ENCODE results near the gene PDE1C. TPM values are rescaled to one million over a fixed set of nuclear protein-coding genes. Genes with fewer than 3 reads are reported as not detected.
A peak's percentile ranks its signal among the peaks of the same experiment; 100 is the strongest.

PDE1C gene
- total and polyA plus RNA-seq, 2 experiments from 2014 or later: 23.5 to 33.8 TPM

- H4K20me1 ChIP-seq (ENCODE audit: insufficient read depth): no peaks in the 10 kb centered on the region
- in situ Hi-C loops (cut with MboI): no loop called here
- H3K79me2 ChIP-seq (ENCODE audit: insufficient read depth): 0 out of 2 replicates have a peak, but pooled peaks cover 13% of the 10 kb centered on the region
- H3K4me1 ChIP-seq (ENCODE audit: insufficient read depth): peaks cover 21% of the 10 kb centered on the region; the same call in 1 of the 2 replicates
- no peak overlapping the region for H3K4me3 ChIP-seq
- no peak for DNase-seq
- no peaks in the 10 kb centered on the region for H3K27me3 ChIP-seq (replicated peaks; ENCODE audit: insufficient read depth)
- WGBS, 2 experiments (ENCODE audit: low coverage in 1 of 2, low lambda C conversion rate in 2 of 2, missing lambda C conversion rate in 2 of 2): 17 to 21% methylated on average over 6 of the region's 6 CpGs
- H3K9ac ChIP-seq: no peak overlapping the region
- H3K27ac ChIP-seq: no peak overlapping the region
- no peaks in the 10 kb centered on the region for H3K36me3 ChIP-seq (ENCODE audit: low read depth)
- H2AFZ ChIP-seq: no peak overlapping the region
- H3K4me2 ChIP-seq (ENCODE audit: unreplicated experiment): no peak overlapping the region
- H3F3A ChIP-seq (ENCODE audit: insufficient read depth): peaks cover 5% of the 10 kb centered on the region; the same call in 1 of the 2 replicates
- H3K9me2 ChIP-seq (ENCODE audit: insufficient read depth): no peaks in the 10 kb centered on the region
- no peak for TF ChIP-seq EZH2 (IDR thresholded peaks at IDR 0.05; ENCODE audit: insufficient read depth, poor library complexity, severe bottlenecking)
- no peak for TF ChIP-seq EZH2phosphoT487 (IDR thresholded peaks at IDR 0.05; ENCODE audit: insufficient read depth, low read depth)
- H3K9me3 ChIP-seq (ENCODE audit: low read depth): no peaks in the 10 kb centered on the region
These were observed 88.3 kb downstream of the PDE1C start for GRCh38 chr7:31981874-31982390.

- Histone ChIP-seq H3K9ac (no peak overlapping the region), H3K9me3 (ENCODE audit: low read depth) (no peaks in the 10 kb centered on the region), H2AFZ (no peak overlapping the region), H4K20me1 (ENCODE audit: insufficient read depth) (no peaks in the 10 kb centered on the region), H3K9me2 (ENCODE audit: insufficient read depth) (no peaks in the 10 kb centered on the region), H3K4me3 (no peak overlapping the region), H3K36me3 (ENCODE audit: low read depth) (no peaks in the 10 kb centered on the region), H3K4me1 (ENCODE audit: insufficient read depth) (peaks cover 18% of the 10 kb centered on the region), H3K4me2 (ENCODE audit: unreplicated experiment) (no peak overlapping the region), H3K79me2 (ENCODE audit: insufficient read depth) (0 out of 2 replicates have a peak, but pooled peaks cover 12% of the 10 kb centered on the region), H3F3A (ENCODE audit: insufficient read depth) (no peaks in the 10 kb centered on the region), H3K27ac (no peak overlapping the region), H3K27me3 (replicated peaks; ENCODE audit: insufficient read depth) (no peaks in the 10 kb centered on the region)
- DNase-seq: no peak
- TF ChIP-seq EZH2 (IDR thresholded peaks at IDR 0.05; ENCODE audit: insufficient read depth, poor library complexity, severe bottlenecking): no peak
- TF ChIP-seq EZH2phosphoT487 (IDR thresholded peaks at IDR 0.05; ENCODE audit: insufficient read depth, low read depth): no peak
- WGBS, 2 experiments (ENCODE audit: low coverage in 1 of 2, low lambda C conversion rate in 2 of 2, missing lambda C conversion rate in 2 of 2): 36 to 42% methylated on average over 1 of the region's 1 CpG
- in situ Hi-C loops (cut with MboI): no loop called here
These were observed 90.4 kb downstream of the PDE1C start for GRCh38 chr7:31979690-31980330.

GRCh38 chr7:31975546-31975945 is 94.7 kb downstream of the PDE1C start:
- Histone ChIP-seq H3K9me2 (ENCODE audit: insufficient read depth) (no peaks in the 10 kb centered on the region), H3K27me3 (replicated peaks; ENCODE audit: insufficient read depth) (no peaks in the 10 kb centered on the region), H3K79me2 (ENCODE audit: insufficient read depth) (peaks cover 16% of the 10 kb centered on the region; the same call in 1 of the 2 replicates), H3K4me2 (ENCODE audit: unreplicated experiment) (peak overlapping the region; percentile 30), H3K27ac (no peak overlapping the region), H3K4me3 (0 out of 2 replicates have a peak overlapping the region, but pooled peaks have one; percentile 18), H4K20me1 (ENCODE audit: insufficient read depth) (no peaks in the 10 kb centered on the region), H3F3A (ENCODE audit: insufficient read depth) (0 out of 2 replicates have a peak, but pooled peaks cover 3% of the 10 kb centered on the region), H3K9ac (no peak overlapping the region), H3K9me3 (ENCODE audit: low read depth) (no peaks in the 10 kb centered on the region), H2AFZ (no peak overlapping the region), H3K4me1 (ENCODE audit: insufficient read depth) (peaks cover 6% of the 10 kb centered on the region), H3K36me3 (ENCODE audit: low read depth) (no peaks in the 10 kb centered on the region)
- in situ Hi-C loops (cut with MboI): no loop called here
- TF ChIP-seq EZH2phosphoT487 (IDR thresholded peaks at IDR 0.05; ENCODE audit: insufficient read depth, low read depth): no peak
- WGBS, 2 experiments (ENCODE audit: low coverage in 1 of 2, low lambda C conversion rate in 2 of 2, missing lambda C conversion rate in 2 of 2): 16 to 22% methylated on average over 5 of the region's 5 CpGs
- DNase-seq: no peak

- in situ Hi-C loops (cut with MboI): no loop called here
- H3K27ac ChIP-seq: no peak overlapping the region
These were observed 95.9 kb downstream of the PDE1C start for GRCh38 chr7:31974351-31974750.

More at GRCh38 chr7:31974351-31974750, 95.9 kb downstream of the PDE1C start:
- H4K20me1 ChIP-seq (ENCODE audit: insufficient read depth): no peaks in the 10 kb centered on the region
- no peaks in the 10 kb centered on the region for H3K9me3 ChIP-seq (ENCODE audit: low read depth)
- peaks cover 15% of the 10 kb centered on the region; the same call in 1 of the 2 replicates for H3K79me2 ChIP-seq (ENCODE audit: insufficient read depth)
- no peak overlapping the region for H3K4me3 ChIP-seq
- no peak overlapping the region for H3K4me2 ChIP-seq (ENCODE audit: unreplicated experiment)
- H2AFZ ChIP-seq: no peak overlapping the region
- H3K36me3 ChIP-seq (ENCODE audit: low read depth): no peaks in the 10 kb centered on the region
- H3K4me1 ChIP-seq (ENCODE audit: insufficient read depth): peaks cover 6% of the 10 kb centered on the region
- H3F3A ChIP-seq (ENCODE audit: insufficient read depth): 0 out of 2 replicates have a peak, but pooled peaks cover 3% of the 10 kb centered on the region
- no peaks in the 10 kb centered on the region for H3K27me3 ChIP-seq (replicated peaks; ENCODE audit: insufficient read depth)
- no peak for DNase-seq
- WGBS, 2 experiments (ENCODE audit: low coverage in 1 of 2, low lambda C conversion rate in 2 of 2, missing lambda C conversion rate in 2 of 2): 3 to 6% methylated on average over 1 of the region's 1 CpG
- TF ChIP-seq EZH2phosphoT487 (IDR thresholded peaks at IDR 0.05; ENCODE audit: insufficient read depth, low read depth) (no peak), EZH2 (IDR thresholded peaks at IDR 0.05; ENCODE audit: insufficient read depth, poor library complexity, severe bottlenecking) (no peak)
- H3K9ac ChIP-seq: no peak overlapping the region
- H3K9me2 ChIP-seq (ENCODE audit: insufficient read depth): no peaks in the 10 kb centered on the region

All from GM23248 (cell line).